Testis (tissue), 3 donors: Measurements from ENCODE around the gene CECR2. TPM values are rescaled to one million over a fixed set of nuclear protein-coding genes. Genes with fewer than 3 reads are reported as not detected.

Experiments
- DNase-seq: peaks from one replicate; pipeline ENCODE4 v3.0.0-alpha.2; 2019
- H3K27ac ChIP-seq, 2 donors: fragments of 200-600 bp; sonication (generic); one replicate each; pipeline ENCODE4 v1.5.1; 2019
- H3K27me3 ChIP-seq: fragments of 200-600 bp; sonication (generic); one replicate; pipeline ENCODE4 v1.5.1; 2019
- H3K36me3 ChIP-seq: fragments of 200-600 bp; sonication (generic); one replicate; pipeline ENCODE4 v1.5.1; 2017; ENCODE audit warnings: low read depth; ENCODE audit errors: missing control alignments
- H3K4me1 ChIP-seq: fragments of 200-600 bp; sonication (generic); one replicate; pipeline ENCODE4 v1.5.1; 2019
- H3K4me3 ChIP-seq, 2 donors: fragments of 200-600 bp; sonication (generic); one replicate each; pipeline ENCODE4 v1.5.1; 2017 to 2019
- H3K9me3 ChIP-seq: fragments of 200-600 bp; sonication (generic); one replicate; pipeline ENCODE4 v1.5.1; 2017
- CTCF ChIP-seq, 3 experiments: fragments of 450-650 bp in 2 of 3; fragments of 200-600 bp in 1 of 3; sonication (generic) in 1 of 3; IDR thresholded peaks; one replicate each; pipeline ENCODE4 v1.5.1; 2016 to 2019; ENCODE audit warnings: antibody characterized with exemption in 3 of 3, mild to moderate bottlenecking in 2 of 3, moderate library complexity in 1 of 3
- POLR2A ChIP-seq: fragments of 450-650 bp; IDR thresholded peaks from one replicate; pipeline ENCODE4 v1.6.1; 2017; ENCODE audit warnings: antibody characterized with exemption, mild to moderate bottlenecking, moderate library complexity
- WGBS, 2 donors: methylation state at CpG; one replicate each; pipeline ENCODE4 v1.1.5; 2018; 5-methylcytosine and 5-hydroxymethylcytosine counted together
- intact Hi-C: fragments of 100-400 bp; cut with DNase I; formaldehyde crosslinking; loops from one replicate; pipeline ENCODE4 v1.15.1; 2023; ENCODE audit warnings: low total_unique reads
- polyA plus RNA-seq: library from polyadenylated mRNA; stranded (reverse); fragments of 350-450 nt; fragmentation: Illumina TruSeq; extraction: RNeasy Lipid Tissue Mini Kit (QIAGEN cat#74804); gene quantifications from one replicate; pipeline ENCODE4 v1.2.3, GENCODE V29; 2014; ENCODE audit warnings: low read depth, low replicate concordance; ENCODE audit not compliant: insufficient read depth
- total RNA-seq, 2 donors: library from RNA; depleted of rRNA; stranded (reverse); fragments of >200 nt; gene quantifications; one replicate each; pipeline ENCODE4 v1.2.3, GENCODE V29; 2016

CECR2 gene
- total and polyA plus RNA-seq, 3 donors from 2014 or later: 7.1 to 18.7 (median 16.8) TPM

- Histone ChIP-seq H3K27ac (no peak overlapping the region), H3K9me3 (no peaks in the 10 kb centered on the region), H3K36me3 (no peaks in the 10 kb centered on the region), H3K4me1 (no peaks in the 10 kb centered on the region), H3K4me3 (no peak overlapping the region), H3K27me3 (no peaks in the 10 kb centered on the region)
- intact Hi-C loops: no loop called here
- TF ChIP-seq POLR2A: no peak
- TF ChIP-seq CTCF (IDR thresholded peaks at IDR 0.05): peak; percentile 57 to 67 (median 63)
- 55 to 56% methylated on average over 12 of the region's 12 CpGs for WGBS, 2 donors
- DNase-seq: peak; percentile 37
Observed at GRCh38 chr22:17501679-17502285, 132.5 kb downstream of the CECR2 start.

GRCh38 chr22:17508110-17508509, 138.8 kb downstream of the CECR2 start:
- intact Hi-C loops: no loop called here

GRCh38 chr22:17512960-17513359, 143.7 kb downstream of the CECR2 start:
- intact Hi-C loops: no loop called here
- WGBS, 2 donors: 90 to 92% methylated on average over 4 of the region's 4 CpGs

More at GRCh38 chr22:17508110-17508509, 138.8 kb downstream of the CECR2 start:
- Histone ChIP-seq H3K36me3 (no peaks in the 10 kb centered on the region), H3K27ac (no peak overlapping the region), H3K4me3 (no peak overlapping the region), H3K9me3 (no peaks in the 10 kb centered on the region), H3K27me3 (no peaks in the 10 kb centered on the region), H3K4me1 (no peaks in the 10 kb centered on the region)
- 94 to 97% methylated on average over 3 of the region's 3 CpGs for WGBS, 2 donors
- DNase-seq: no peak
- TF ChIP-seq POLR2A (no peak), CTCF (IDR thresholded peaks at IDR 0.05) (no peak)

GRCh38 chr22:17513612-17514011, 144.4 kb downstream of the CECR2 start:
- WGBS, 2 donors: 49 to 55% methylated on average over 2 of the region's 2 CpGs
- no peak overlapping the region for H3K4me3 ChIP-seq
- no peaks in the 10 kb centered on the region for H3K9me3 ChIP-seq
- H3K27me3 ChIP-seq: no peaks in the 10 kb centered on the region
- no peaks in the 10 kb centered on the region for H3K36me3 ChIP-seq
- no peak for DNase-seq
- intact Hi-C loops: no loop called here
- H3K27ac ChIP-seq: no peak overlapping the region
- no peaks in the 10 kb centered on the region for H3K4me1 ChIP-seq
- TF ChIP-seq CTCF (IDR thresholded peaks at IDR 0.05): no peak
- TF ChIP-seq POLR2A: no peak

More at GRCh38 chr22:17512960-17513359, 143.7 kb downstream of the CECR2 start:
- H3K4me1 ChIP-seq: no peaks in the 10 kb centered on the region
- TF ChIP-seq POLR2A: no peak
- no peak for TF ChIP-seq CTCF (IDR thresholded peaks at IDR 0.05)
- no peaks in the 10 kb centered on the region for H3K36me3 ChIP-seq
- H3K9me3 ChIP-seq: no peaks in the 10 kb centered on the region
- DNase-seq: no peak
- H3K27ac ChIP-seq: no peak overlapping the region
- no peaks in the 10 kb centered on the region for H3K27me3 ChIP-seq
- H3K4me3 ChIP-seq: no peak overlapping the region

GRCh38 chr22:17514084-17514483, 144.8 kb downstream of the CECR2 start:
- Histone ChIP-seq H3K4me1 (no peaks in the 10 kb centered on the region), H3K36me3 (no peaks in the 10 kb centered on the region), H3K4me3 (no peak overlapping the region), H3K27me3 (no peaks in the 10 kb centered on the region), H3K9me3 (no peaks in the 10 kb centered on the region), H3K27ac (no peak overlapping the region)
- intact Hi-C loops: no loop called here
- 82 to 85% methylated on average over 7 of the region's 7 CpGs for WGBS, 2 donors
- TF ChIP-seq POLR2A: no peak
- no peak for TF ChIP-seq CTCF (IDR thresholded peaks at IDR 0.05)
- no peak for DNase-seq
